ENCODE measurements around the gene DNAJC21. TPM values are rescaled to one million over a fixed set of nuclear protein-coding genes. Genes with fewer than 3 reads are reported as not detected.

Gene DNAJC21
- total RNA-seq, 1 experiment from 2014 or later, result 54.5 TPM

DNA sequence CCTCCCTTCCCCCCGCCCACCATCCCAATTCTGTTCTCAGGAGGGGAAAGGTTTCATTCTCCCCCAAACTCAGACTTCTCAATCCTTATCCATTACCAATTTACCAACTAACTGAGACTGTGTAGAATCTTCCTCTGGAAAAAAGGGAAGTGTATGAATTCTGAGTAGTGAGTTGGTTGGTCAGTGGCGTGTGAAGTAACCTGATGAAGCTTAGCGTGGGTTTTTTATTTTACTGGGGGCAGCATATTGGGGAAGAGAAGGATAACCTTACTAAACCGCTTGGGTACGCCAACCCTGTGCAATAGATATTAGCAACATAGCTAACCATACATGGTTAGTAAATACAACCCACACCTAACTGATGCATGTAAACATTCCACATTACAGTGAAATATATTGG, 1.1 kb upstream of the DNAJC21 start:
- POLR2A ChIA-PET, result interaction anchor here (2.5 kb wide), 1 partner anchor 13 kb away, joined by 17 read pairs; the partner anchor contains the start of genes BRIX1 and RAD1
- DNase-seq (ENCODE audit: low read depth, low spot score) (no peak), ATAC-seq (no peak)
- H3K9me3 ChIP-seq (ENCODE audit: control insufficient read depth, insufficient read depth, low read depth, low read length), result no peaks in the 10 kb centered on the region
- peaks cover 32% of the 10 kb centered on the region for H3K36me3 ChIP-seq (ENCODE audit: control insufficient read depth, insufficient read depth, low read length)
- H3K4me3 ChIP-seq (ENCODE audit: low read depth in 2 of 2, low read length in 2 of 2), result no peak overlapping the region
- BruUV-seq (replicated peaks), result no TSS peak
- peaks cover 33% of the 10 kb centered on the region for H3K4me1 ChIP-seq (ENCODE audit: control insufficient read depth, insufficient read depth, low read length)
- intact Hi-C loops (cut with micrococcal nuclease; ENCODE audit: unreplicated experiment) (no loop called here), in situ Hi-C loops (cut with HindIII; ENCODE audit: low pct_unique_long_range_greater_than_20kb, low sequenced_read_pairs) (no loop called here)
- CTCF ChIA-PET, result no interaction called here
- TF ChIP-seq SIN3A (IDR thresholded peaks at IDR 0.05; ENCODE audit: borderline replicate concordance, insufficient read depth, low read depth, low read length) (no peak), TCF7L2 (IDR thresholded peaks at IDR 0.05; ENCODE audit: low read depth, low read length) (no peak), POLR2AphosphoS5 (IDR thresholded peaks at IDR 0.05; ENCODE audit: low read depth, low read length) (no peak)
- TF ChIP-seq, protein P1, sequence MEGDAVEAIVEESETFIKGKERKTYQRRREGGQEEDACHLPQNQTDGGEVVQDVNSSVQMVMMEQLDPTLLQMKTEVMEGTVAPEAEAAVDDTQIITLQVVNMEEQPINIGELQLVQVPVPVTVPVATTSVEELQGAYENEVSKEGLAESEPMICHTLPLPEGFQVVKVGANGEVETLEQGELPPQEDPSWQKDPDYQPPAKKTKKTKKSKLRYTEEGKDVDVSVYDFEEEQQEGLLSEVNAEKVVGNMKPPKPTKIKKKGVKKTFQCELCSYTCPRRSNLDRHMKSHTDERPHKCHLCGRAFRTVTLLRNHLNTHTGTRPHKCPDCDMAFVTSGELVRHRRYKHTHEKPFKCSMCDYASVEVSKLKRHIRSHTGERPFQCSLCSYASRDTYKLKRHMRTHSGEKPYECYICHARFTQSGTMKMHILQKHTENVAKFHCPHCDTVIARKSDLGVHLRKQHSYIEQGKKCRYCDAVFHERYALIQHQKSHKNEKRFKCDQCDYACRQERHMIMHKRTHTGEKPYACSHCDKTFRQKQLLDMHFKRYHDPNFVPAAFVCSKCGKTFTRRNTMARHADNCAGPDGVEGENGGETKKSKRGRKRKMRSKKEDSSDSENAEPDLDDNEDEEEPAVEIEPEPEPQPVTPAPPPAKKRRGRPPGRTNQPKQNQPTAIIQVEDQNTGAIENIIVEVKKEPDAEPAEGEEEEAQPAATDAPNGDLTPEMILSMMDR (IDR thresholded peaks at IDR 0.05), result no peak
- TF ChIP-seq, protein P2, sequence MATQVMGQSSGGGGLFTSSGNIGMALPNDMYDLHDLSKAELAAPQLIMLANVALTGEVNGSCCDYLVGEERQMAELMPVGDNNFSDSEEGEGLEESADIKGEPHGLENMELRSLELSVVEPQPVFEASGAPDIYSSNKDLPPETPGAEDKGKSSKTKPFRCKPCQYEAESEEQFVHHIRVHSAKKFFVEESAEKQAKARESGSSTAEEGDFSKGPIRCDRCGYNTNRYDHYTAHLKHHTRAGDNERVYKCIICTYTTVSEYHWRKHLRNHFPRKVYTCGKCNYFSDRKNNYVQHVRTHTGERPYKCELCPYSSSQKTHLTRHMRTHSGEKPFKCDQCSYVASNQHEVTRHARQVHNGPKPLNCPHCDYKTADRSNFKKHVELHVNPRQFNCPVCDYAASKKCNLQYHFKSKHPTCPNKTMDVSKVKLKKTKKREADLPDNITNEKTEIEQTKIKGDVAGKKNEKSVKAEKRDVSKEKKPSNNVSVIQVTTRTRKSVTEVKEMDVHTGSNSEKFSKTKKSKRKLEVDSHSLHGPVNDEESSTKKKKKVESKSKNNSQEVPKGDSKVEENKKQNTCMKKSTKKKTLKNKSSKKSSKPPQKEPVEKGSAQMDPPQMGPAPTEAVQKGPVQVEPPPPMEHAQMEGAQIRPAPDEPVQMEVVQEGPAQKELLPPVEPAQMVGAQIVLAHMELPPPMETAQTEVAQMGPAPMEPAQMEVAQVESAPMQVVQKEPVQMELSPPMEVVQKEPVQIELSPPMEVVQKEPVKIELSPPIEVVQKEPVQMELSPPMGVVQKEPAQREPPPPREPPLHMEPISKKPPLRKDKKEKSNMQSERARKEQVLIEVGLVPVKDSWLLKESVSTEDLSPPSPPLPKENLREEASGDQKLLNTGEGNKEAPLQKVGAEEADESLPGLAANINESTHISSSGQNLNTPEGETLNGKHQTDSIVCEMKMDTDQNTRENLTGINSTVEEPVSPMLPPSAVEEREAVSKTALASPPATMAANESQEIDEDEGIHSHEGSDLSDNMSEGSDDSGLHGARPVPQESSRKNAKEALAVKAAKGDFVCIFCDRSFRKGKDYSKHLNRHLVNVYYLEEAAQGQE (IDR thresholded peaks at IDR 0.05; ENCODE audit: insufficient read depth in 1 of 2, low read depth in 2 of 2, low read length in 1 of 2), result no peak
- H3K27ac ChIP-seq (ENCODE audit: low read length), result peak overlapping the region; percentile 83
- H3K27me3 ChIP-seq (ENCODE audit: control insufficient read depth, insufficient read depth, low read length), result no peaks in the 10 kb centered on the region

DNA sequence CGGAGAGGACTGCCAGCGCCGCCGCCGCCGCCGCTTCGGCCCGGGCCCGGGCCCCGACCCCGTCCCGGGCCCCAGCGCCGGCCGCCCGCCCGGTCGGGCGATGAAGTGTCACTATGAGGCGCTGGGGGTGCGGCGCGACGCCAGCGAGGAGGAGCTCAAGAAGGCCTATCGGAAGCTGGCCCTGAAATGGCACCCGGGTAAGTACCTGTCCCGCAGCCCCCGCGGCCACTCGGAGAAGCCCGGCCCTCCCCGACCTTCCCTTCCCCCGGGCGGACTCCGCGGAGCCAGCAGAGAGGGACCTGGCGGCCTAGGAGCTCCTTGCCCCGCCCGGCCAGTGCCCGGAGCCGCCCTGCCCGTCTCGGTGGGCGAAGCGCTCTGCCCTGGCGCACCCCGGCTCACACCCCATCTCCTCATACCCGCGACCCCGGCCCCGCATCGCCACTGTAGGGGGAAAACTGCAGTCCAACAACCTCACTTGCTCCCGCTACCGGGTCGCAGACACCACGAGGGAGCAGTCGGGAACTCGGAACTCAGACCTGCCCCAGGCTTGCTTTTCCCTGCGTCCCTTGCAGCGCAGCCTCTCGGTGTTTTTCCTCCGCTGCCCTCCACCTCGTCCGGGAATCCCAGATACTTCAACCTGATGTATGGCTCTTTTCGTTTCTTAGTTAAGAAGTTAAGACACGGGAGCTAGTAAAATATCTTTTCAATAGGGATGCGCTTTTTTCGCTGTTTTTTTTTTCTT, 532 bp downstream of the DNAJC21 start:
- CTCF ChIA-PET, result interaction anchor here (1.0 kb wide), 1 partner anchor 15 kb away, joined by 5 read pairs; no protein-coding TSS in a partner anchor
- ATAC-seq, result peak; percentile 90
- peak overlapping the region; percentile 97 for H3K27ac ChIP-seq (ENCODE audit: low read length)
- POLR2A ChIA-PET, result interaction anchor here (0.6 to 2.5 kb wide), 6 partner anchors 10 to 1968 kb away, joined by 3 to 17 read pairs (median 8); partner anchors contain the start of genes BRIX1 and RAD1
- peaks cover 17% of the 10 kb centered on the region for H3K4me1 ChIP-seq (ENCODE audit: control insufficient read depth, insufficient read depth, low read length)
- no peak for DNase-seq (ENCODE audit: low read depth, low spot score)
- BruUV-seq (replicated peaks), result no TSS peak
- intact Hi-C loops (cut with micrococcal nuclease; ENCODE audit: unreplicated experiment) (no loop called here), in situ Hi-C loops (cut with HindIII; ENCODE audit: low pct_unique_long_range_greater_than_20kb, low sequenced_read_pairs) (no loop called here)
- H3K4me3 ChIP-seq (ENCODE audit: low read depth in 2 of 2, low read length in 2 of 2), result peak overlapping the region; percentile 86 to 96
- no peaks in the 10 kb centered on the region for H3K9me3 ChIP-seq (ENCODE audit: control insufficient read depth, insufficient read depth, low read depth, low read length)
- no peaks in the 10 kb centered on the region for H3K27me3 ChIP-seq (ENCODE audit: control insufficient read depth, insufficient read depth, low read length)
- TF ChIP-seq POLR2AphosphoS5 (IDR thresholded peaks at IDR 0.05; ENCODE audit: low read depth, low read length), result no peak; the same call in 1 of the 2 replicates
- no peak for TF ChIP-seq TCF7L2 (IDR thresholded peaks at IDR 0.05; ENCODE audit: low read depth, low read length)
- 0 out of 2 replicates have a peak, but pooled peaks have one; percentile 20 for TF ChIP-seq SIN3A (IDR thresholded peaks at IDR 0.05; ENCODE audit: borderline replicate concordance, insufficient read depth, low read depth, low read length)
- peaks cover 24% of the 10 kb centered on the region for H3K36me3 ChIP-seq (ENCODE audit: control insufficient read depth, insufficient read depth, low read length)
